B cell (primary cell): ENCODE results near the gene MAP3K5.

Source experiments
- EZH2 ChIP-seq: IDR thresholded peaks from 2 replicates; pipeline ENCODE4 v1.6.1; 2012; ENCODE audit warnings: borderline replicate concordance, low read depth, mild to moderate bottlenecking, moderate library complexity, low read length; ENCODE audit not compliant: insufficient read depth, poor library complexity, severe bottlenecking
- TF ChIP-seq, protein P1 (sequence below): fragments of 200-600 bp; IDR thresholded peaks from one replicate; pipeline ENCODE4 v1.8.0; 2022; ENCODE audit warnings: antibody characterized with exemption, mild to moderate bottlenecking

DNA sequence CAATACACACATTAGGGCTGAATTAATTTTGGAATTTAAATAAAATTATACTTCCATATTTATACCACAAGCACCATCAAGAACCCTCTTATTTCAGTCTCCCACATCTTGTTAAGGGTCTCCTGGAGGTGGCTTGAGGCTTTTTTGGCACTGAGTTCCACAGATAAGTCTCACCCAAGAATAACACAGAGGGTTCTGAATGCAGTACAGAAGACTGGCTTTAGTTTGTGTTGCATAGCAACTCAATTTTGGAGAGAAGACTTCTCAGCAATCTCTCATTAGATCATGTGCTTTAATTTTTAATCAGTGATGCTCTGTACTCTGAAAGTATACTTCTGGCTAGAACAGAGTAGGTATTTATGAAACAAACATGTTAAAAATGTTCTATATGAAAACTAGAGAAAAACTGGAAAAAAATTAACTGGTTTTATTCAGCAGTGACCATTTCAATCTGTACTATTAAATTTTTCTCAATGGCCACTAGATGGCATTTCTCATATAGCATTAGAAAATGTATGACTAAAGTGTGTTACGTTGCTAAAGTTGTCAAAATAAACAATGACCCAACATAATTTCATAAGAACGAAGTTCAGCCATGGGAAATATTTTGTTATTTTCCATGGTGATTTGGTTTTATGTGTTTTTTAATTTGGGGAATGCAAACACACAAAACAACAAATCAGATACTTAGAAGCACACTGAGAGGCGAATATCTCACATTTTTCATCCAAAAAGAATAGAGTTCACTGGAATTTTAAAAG is 209.4 kb downstream of the MAP3K5 start:
- TF ChIP-seq, protein P1, sequence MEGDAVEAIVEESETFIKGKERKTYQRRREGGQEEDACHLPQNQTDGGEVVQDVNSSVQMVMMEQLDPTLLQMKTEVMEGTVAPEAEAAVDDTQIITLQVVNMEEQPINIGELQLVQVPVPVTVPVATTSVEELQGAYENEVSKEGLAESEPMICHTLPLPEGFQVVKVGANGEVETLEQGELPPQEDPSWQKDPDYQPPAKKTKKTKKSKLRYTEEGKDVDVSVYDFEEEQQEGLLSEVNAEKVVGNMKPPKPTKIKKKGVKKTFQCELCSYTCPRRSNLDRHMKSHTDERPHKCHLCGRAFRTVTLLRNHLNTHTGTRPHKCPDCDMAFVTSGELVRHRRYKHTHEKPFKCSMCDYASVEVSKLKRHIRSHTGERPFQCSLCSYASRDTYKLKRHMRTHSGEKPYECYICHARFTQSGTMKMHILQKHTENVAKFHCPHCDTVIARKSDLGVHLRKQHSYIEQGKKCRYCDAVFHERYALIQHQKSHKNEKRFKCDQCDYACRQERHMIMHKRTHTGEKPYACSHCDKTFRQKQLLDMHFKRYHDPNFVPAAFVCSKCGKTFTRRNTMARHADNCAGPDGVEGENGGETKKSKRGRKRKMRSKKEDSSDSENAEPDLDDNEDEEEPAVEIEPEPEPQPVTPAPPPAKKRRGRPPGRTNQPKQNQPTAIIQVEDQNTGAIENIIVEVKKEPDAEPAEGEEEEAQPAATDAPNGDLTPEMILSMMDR = peak; percentile 64
- no peak for TF ChIP-seq EZH2
